ENCODE results near the gene PEX5L. TPM values are rescaled to one million over a fixed set of nuclear protein-coding genes. Genes with fewer than 3 reads are reported as not detected.

Gene PEX5L
- total RNA-seq, 1 experiment from 2014 or later: not detected

DNA sequence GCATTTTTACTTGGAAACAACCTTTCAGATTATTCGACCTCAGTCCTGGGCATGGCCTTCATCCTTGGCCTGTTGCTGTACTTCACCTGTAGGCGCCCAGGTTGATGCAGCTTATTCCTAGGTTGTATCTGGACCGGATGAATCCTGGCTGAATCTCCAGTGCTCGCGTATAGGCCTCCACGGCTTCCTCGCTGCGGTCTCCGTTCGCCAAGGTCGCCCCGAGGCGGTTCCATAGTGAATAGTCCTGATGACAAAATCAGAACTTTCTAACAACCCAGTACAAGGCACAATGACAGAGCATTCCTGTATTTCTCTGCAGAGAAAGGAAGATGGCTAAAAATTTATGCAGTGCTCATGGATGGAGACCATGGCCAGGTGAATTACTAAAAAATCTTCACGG, 229.1 kb downstream of the PEX5L start:
- POLR2A ChIA-PET: no interaction called here
- RAD21 ChIA-PET (ENCODE audit: low non-redundant PET in 1 of 2, low total read pairs in 2 of 2, uncharacterized antibody in 2 of 2, unreplicated experiment in 2 of 2): no interaction called here

More for the DNA sequence above, 229.1 kb downstream of the PEX5L start:
- Histone ChIP-seq H4K20me1 (ENCODE audit: insufficient read depth) (no peaks in the 10 kb centered on the region), H3K27me3 (ENCODE audit: insufficient read depth, low read length) (no peaks in the 10 kb centered on the region), H3K4me1 (ENCODE audit: control insufficient read depth in 1 of 2, insufficient read depth in 2 of 2, low read length in 2 of 2) (no peaks in the 10 kb centered on the region; a peak in 1 of 4 replicates), H3K4me3 (replicated peaks in 1 of 2; ENCODE audit: low read depth in 1 of 2, low read length in 2 of 2) (no peak overlapping the region), H3K27ac (ENCODE audit: low read depth, low read length) (no peak overlapping the region), H3K9me2 (ENCODE audit: insufficient read depth) (no peaks in the 10 kb centered on the region), H3K79me2 (ENCODE audit: insufficient read depth, low read length) (no peaks in the 10 kb centered on the region), H3K4me2 (ENCODE audit: low read length) (no peak overlapping the region), H3K9ac (ENCODE audit: low read length) (no peak overlapping the region), H3K9me3 (ENCODE audit: control insufficient read depth in 1 of 2, insufficient read depth in 1 of 2, low read depth in 1 of 2, low read length in 2 of 2) (no peaks in the 10 kb centered on the region), H3K36me3 (ENCODE audit: control insufficient read depth in 1 of 2, insufficient read depth in 2 of 2, low read length in 2 of 2) (no peaks in the 10 kb centered on the region), H2AFZ (ENCODE audit: low read depth, low read length, poor library complexity, severe bottlenecking) (no peak overlapping the region)
- no peak for TF ChIP-seq JUND (IDR thresholded peaks at IDR 0.05)
- TF ChIP-seq SP1 (IDR thresholded peaks at IDR 0.05; ENCODE audit: low read depth): no peak
- TF ChIP-seq CEBPB (IDR thresholded peaks at IDR 0.05; ENCODE audit: low read depth): no peak
- no peak for TF ChIP-seq POLR2AphosphoS5 (IDR thresholded peaks at IDR 0.05; ENCODE audit: low read depth, low read length)
- TF ChIP-seq ELF1 (IDR thresholded peaks at IDR 0.05; ENCODE audit: borderline replicate concordance, low read depth): no peak
- no peak for TF ChIP-seq YY1 (IDR thresholded peaks at IDR 0.05; ENCODE audit: extremely low read depth, insufficient replicate concordance, low read depth, low read length)
- TF ChIP-seq RAD21 (IDR thresholded peaks at IDR 0.05; ENCODE audit: low read depth): no peak
- TF ChIP-seq ZFX (IDR thresholded peaks at IDR 0.05): no peak
- no peak for TF ChIP-seq MAX (IDR thresholded peaks at IDR 0.05)
- TF ChIP-seq REST (IDR thresholded peaks at IDR 0.05; ENCODE audit: low read depth): no peak
- no peak for TF ChIP-seq SIN3A (IDR thresholded peaks at IDR 0.05; ENCODE audit: low read depth)
- no peak for TF ChIP-seq EZH2 (IDR thresholded peaks at IDR 0.05)
- ATAC-seq: no peak
- intact Hi-C loops (cut with micrococcal nuclease): no loop called here
- CTCF ChIA-PET: no interaction called here
- BruUV-seq (replicated peaks): no TSS peak
- DNase-seq (ENCODE audit: low read depth, low spot score): no peak

Data from HCT116 (cell line).